GM12892 (cell line): ENCODE results near the gene RBFOX1.

ENCODE experiments used
- POLR2A ChIP-seq: IDR thresholded peaks from 2 replicates; pipeline ENCODE4 v1.6.1; 2011; ENCODE audit warnings: low read depth, low read length, control low read depth
- POLR2AphosphoS5 ChIP-seq: IDR thresholded peaks from 2 replicates; pipeline ENCODE4 v1.6.1; 2011; ENCODE audit warnings: low read depth, low read length, control low read depth
- TAF1 ChIP-seq: IDR thresholded peaks from 2 replicates; pipeline ENCODE4 v1.6.1; 2011; ENCODE audit warnings: low read depth, mild to moderate bottlenecking, control low read depth, low read length, borderline replicate concordance

DNA sequence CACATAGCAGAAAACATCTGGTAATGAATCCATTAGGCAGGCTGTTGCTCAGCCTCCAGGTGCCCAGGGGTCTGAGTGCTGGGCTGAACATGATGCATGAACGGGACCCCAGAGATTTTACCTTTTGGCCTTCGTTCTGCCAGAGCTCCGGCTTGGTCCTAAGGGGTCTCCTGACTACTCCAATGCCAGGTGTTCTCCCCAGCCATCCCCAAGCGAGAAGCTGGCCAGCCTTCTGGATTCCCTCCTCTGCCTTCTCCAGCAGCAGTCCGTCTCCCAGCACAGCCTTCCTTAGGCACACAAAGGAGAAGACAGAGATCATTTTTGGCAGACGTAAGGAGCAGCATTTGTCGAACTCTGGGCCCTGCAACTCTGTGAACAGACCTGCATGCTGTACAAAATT, 109.4 kb downstream of the RBFOX1 start:
- TF ChIP-seq POLR2A: no peak
- TF ChIP-seq POLR2AphosphoS5: no peak
- no peak for TF ChIP-seq TAF1
